HG02884 (cell line): ENCODE measurements around the gene ANKRD24.
"Not testable (repeated sequence)": the region's sequence is repeated elsewhere in the genome, so short reads cannot be mapped to it uniquely, and the experiment has no call there.

Source experiments
- ATAC-seq: cut with Tn5 transposase; IDR thresholded peaks from one replicate; pipeline ENCODE4 v1.9.1; 2021; ENCODE audit warnings: mild to moderate bottlenecking, moderate library complexity; ENCODE audit not compliant: unreplicated experiment

Gene ANKRD24

DNA sequence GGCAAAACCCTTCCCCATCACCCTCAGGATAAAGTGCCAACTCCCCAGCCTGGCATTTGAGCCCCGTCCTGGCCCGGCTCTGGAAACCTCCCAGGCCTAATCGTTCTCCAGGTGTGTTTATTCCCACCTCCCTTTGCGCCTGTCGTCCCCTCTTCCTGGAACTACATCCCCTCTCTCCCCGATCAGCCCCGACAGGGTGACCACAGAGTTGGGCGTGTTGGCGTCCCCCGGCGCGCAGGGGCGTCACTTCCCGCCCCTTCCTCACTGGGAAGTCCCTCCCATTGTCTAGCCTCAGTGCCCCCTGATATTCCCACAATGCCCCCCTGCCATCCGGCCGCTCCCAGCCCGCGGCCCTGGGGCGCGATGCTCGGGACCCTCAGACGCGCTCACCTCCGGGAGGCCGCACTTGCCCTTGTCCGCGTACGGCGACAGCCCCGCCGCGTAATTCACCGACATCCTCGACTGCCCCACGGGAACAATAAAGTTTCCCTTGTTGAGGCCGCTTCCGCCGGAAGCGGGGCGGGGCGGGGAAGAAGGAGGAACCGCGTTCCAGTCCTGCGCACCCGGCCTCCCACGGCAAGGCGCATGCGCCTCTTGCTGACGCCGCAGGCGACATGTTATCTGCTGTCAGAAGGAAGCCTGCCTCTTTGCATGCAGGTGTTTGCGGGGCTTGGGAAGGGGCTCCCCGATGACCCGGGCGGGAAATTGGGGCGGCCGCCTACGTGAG lies at the start of gene ANKRD24, which contains the start of gene SIRT6:
Gene ANKRD24 (plus strand): TSS at position 606 of the 727 bp plus-strand sequence. CDS start 3,737 bp downstream, outside the sequence.
Gene SIRT6 (minus strand): TSS at position 480 of the 727 bp plus-strand sequence. CDS start 24 bp downstream, at position 456.
- ATAC-seq, result peak; percentile 51

DNA sequence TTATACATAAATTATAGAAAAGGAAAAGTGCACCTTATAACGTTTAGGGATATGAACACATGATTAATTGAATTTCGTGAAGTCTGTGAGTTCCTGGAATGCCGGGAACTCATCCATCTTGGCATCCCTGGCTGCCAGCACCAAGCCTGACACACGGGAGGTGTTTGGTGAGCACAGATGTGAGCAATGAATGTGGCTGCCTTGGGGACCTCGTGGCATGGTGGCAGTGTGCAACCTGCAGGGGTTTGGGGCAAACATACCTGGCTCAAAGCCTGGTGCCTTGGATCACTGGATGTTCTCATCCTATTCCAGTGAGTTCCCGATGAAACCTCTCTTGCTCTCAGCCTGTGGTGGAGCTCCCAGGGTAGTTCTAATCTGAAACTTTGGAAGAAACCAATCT lies 48.1 kb upstream of the ANKRD24 start:
- no peak for ATAC-seq

DNA sequence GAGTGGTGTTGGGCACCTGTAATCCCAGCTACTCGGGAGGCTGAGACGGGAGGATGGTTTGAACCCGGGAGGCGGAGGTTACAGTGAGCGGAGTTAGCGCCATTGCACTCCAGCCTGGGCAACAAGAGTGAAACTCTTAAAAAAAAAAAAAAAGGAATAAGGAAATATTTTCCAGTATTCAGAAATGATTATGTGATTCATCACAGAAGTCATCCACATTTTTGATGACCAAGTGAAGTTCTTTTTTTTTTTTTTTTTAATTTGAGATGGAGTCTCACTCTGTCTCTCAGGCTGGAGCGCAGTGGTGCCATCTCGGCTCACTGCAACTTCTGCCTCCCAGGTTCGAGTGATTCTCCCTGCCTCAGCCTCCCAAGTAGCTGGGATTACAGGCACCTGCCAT lies 47.1 kb upstream of the ANKRD24 start:
- not testable (repeated sequence) for ATAC-seq

DNA sequence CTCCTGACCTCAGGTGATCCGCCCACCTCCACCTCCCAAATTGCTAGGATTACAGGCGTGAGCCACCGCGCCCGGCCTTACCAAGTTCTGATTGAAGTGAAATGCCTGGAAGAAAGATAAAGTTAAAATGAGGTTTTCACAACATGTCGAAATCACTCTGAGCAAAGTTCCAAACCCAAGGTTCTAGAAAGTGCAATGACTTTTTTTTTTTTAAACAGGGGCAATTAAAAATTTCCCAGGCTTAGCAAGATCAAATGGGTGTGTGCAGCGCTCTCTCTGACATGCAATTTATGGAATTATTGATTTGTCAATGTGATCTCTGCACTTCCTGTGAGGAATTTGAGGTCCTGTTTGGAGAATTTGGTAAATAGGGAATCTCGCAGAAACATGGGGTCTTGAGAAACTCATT lies 45.8 kb upstream of the ANKRD24 start:
- no peak for ATAC-seq

DNA sequence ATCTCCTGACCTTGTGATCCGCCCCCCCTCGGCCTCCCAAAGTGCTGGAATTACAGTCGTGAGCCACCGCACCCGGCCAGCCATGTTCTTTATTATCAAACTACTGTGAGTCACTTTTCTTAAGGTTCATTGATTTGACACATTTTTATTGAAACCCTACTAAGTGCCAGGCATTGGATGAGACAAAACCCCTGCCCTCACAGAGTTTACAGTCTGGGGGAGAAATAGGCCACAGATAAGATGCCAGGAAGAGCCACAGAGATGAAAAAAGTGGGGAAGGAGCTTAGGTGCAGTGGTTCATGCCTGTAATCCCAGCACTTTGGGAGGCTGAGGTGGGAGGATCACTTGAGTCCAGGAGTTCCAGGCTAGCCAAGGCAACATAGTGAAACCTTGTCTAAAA lies 44.0 kb upstream of the ANKRD24 start:
- no peak for ATAC-seq

DNA sequence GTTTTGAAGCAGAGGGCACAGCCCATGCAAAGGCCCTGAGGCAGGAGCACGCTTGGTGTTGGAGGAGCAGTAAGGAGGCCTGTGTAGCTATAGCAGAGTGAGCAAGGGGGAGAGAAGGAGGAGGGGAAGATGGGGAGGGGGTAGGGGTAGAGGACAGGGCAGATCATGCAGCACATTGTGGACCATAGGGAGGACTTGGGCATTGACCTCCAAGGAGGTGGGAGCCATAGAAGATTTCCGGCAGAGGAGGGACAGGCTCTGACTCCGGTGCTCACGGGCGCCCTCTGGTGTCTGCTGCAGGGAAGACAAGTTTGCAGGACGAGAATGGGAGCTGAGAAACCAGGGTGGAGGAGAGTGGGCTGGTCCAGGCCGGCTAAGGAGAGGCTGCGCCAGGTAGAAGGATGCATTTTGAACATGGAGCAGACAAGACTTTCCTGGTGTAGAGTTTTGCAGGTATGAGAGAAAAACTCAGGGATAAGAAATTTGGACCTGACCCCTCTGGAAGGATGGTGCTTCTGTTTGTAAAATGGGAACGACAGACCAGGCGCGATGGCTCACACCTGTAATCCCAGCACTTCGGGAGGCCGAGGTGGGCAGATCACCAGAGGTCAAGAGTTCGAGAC lies 42.8 kb upstream of the ANKRD24 start:
- no peak for ATAC-seq

DNA sequence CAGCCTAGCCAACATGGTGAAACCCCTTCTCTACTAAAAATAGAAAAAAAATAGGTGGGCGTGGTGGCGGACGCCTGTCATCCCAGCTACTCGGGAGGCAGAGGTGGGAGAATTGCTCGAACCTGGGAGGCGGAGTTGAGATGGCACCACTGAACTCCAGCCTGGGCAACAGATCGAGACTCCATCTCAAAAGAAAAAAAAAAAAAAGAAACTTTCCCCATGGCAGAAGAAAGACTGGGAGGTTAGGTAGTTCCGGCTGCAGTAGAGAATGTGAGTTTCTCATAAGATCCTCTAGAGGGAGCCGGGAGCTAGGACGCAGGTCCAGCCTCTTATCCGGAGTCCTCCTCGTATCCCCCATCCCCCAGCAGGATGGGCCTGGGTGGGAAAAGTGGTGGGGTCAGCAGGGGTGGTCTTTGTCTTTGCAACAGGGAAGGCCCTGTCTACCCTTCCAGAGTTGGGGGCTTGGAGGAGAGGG lies 42.2 kb upstream of the ANKRD24 start:
- ATAC-seq, result no peak

DNA sequence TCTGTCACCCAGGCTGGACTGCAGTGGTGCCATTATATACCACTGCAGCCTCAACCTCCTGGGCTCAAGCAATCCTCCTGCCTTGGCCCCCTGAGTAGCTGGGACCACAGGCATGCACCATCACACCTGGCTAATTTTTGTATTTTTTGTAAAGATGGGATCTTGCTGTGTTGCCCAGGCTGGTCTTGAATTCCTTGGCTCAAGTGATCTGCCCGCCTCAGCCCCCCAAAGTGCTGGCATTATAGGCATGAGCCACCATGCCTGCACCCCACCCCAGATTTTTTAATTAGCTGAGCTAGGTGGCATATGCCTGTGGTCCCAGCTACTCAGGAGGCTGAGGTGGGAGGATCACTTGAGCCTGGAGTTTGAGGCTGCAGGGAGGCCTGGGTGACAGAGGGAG lies 39.6 kb upstream of the ANKRD24 start:
- not testable (repeated sequence) for ATAC-seq

DNA sequence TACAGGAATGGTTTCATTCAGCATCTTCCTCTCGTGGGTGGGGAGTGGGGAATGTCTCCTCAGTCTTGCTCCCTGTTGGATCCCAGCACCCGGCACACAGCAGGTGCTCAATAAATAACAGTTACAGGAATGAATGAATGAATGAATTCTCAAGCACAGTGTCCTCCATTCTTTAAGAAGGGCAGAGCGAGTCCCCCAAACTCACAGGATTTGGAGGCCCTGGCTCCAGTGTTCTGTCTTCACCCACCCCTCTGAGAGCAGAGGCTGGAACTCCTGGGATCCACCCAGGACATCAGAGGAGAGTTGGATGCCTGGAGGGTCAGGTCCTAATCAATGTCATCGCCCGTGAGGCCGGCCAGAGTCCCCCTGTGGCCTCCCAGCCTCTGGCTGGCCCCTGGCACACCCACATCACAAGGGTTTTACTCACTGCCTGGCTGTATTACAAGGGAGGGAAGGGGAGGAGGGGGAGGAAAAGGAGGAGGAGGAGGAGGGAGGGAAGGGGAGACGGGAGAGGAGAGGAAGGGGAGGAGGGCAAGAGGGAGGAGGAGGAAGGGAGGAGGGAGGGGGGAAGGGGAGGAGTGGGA lies 37.7 kb upstream of the ANKRD24 start:
- no peak for ATAC-seq

DNA sequence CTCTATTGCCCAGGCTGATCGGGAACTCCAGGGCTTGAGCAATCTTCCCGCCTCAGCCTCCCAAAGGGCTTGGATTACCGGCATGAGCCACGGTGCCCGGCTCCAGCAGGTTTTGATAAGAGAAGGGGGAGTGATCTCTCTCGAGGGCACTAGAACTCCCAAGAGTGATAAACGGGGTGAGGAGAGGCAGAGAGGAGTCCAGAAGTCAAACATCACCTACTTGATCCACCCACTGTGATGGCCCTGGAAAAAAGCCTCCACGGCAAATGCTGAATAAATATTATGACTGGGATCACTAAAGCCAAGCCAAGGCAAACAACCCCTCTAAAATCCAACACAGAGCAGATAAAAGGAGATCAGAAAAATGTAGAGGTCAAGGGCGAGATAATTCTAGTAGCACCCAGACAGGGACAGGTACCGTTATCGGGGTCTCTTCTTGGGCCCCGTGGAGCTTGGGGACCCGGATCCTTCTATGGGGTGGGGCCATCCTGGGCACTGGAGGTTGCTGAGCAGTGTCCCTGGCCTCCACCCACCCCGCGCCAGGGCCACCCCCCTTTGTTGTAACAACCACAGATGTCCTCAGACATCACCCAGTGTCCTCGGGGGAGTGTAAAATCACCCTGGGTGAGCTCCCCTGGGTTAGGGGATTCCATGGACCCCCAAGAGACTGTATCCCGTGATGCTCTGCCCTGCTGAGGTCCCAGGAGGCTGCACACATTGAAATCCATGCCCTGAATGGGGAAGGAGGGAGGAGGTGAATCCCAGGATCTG lies 32.8 kb upstream of the ANKRD24 start:
- ATAC-seq, result no peak

DNA sequence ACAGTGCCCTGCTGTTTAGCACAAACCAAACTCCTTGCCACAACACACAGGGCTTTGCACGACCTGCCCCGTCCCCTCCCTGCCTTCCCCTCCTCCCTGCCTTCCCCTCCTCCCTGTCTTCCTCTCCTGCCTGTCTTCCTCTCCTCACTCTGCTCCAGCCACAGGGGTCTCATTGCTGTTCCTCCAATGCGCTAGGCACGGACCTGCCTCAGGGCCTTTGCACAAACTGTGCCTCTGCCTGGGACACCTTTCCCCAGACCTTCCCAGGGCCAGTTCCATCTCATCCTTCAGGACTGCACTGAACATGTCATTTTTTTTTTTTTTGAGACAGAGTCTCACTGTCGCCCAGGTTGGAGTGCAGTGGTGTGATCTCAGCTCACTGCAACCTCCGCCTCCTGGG lies 30.9 kb upstream of the ANKRD24 start:
- no peak for ATAC-seq

DNA sequence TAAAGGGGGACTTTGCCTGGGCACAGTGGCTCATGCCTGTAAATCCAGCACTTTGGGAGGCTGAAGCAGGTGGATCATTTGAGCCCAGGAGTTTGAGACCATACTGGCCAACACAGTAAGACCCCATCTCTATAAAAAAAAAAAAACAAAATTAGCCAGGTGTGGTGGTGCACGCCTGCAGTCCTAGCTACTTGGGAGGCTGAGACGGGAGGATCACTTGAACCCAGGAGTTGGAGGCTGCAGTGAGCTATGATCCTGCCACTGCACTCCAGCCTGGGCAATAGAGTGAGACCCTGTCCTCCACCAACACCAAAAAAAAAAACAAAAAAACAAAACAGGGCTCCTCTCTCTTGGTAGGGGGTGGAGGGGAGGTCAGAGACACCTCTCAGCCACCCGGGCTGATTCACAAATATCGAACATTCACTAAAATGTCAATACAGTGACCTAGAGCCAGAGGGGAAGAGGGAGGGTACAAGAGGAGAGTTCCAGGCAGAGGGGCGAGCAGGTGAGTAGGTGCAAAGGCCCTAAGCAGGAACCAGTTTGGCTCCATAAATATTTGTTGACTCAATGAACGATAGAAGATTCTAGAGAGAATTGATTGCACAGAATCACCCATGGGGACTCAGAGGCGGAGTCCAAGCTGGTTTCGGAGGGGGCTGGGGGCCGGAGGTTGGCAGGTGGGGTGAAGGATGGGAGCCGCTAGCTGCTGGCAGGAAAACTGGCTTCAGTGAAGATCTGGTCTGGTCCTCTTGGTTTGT lies 30.1 kb upstream of the ANKRD24 start:
- no peak for ATAC-seq

DNA sequence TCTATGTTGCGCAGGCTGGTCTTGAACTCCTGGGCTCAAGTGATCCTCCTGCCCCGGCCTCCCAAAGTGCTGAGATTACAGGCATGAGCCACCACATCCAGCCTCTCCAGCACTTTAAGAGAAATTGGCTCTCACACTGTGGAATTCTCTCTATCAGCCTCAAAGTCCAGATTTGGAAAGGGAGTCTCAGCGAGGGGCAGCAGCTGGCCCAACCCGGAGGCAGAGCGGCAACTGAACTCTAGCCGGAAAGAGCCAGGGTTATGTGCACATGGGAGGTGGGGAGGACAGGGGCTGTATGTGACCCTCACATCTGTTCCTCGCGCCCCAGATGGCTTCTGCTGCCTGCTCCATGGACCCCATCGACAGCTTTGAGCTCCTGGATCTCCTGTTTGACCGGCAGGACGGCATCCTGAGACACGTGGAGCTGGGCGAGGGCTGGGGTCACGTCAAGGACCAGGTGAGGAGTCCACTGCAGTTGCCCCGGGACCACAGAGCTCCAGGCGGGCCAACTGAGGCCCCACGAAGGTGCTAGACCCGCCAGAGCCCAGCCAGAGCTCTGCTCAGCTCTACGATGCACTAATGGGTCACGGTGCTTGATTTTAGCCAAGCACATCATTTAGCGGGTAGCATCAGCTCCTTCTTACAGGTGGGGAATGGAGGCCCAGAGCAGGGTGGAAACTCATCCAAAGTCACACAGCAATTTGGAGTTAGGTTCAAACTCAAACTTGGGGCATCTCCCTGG lies 27.7 kb upstream of the ANKRD24 start:
- no peak for ATAC-seq

DNA sequence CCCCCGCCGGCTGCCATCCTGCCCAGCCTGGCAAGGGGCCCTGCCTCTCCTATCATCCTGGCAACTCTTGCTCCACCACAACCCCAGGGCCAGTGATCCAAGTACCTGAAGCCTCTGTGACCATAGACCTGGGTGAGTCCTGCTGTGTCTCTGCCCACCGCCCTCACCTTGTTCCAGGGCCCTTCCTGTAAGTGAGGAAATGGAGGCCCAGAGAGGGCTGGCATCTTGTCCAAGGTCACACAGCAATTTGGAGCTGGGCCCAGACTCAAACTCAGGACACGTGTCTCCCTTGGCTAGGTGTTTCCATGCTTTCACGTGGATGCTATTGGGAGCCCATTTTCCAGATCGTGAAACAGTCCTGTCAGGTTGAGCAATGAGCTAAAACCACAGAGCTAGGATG lies 25.3 kb upstream of the ANKRD24 start:
- ATAC-seq, result no peak

DNA sequence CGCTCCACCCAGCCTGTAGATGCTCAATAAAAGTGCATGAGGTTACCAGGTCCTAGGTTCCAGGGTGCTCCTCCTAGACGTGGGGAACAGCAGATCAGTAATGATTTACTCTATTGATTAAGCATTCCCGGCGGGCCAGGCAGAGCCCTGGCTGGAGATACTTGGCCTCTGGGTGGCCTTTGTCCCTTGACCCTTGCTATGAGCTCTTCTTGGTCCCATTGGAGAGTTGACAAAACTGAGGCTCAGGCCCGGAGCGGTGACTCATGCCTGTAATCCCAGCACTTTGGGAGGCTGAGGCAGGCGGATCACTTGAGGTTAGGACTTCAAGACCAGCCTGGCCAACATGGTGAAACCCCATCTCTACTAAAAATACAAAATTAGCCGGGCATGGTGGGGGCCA lies 24.5 kb upstream of the ANKRD24 start:
- not testable (repeated sequence) for ATAC-seq

DNA sequence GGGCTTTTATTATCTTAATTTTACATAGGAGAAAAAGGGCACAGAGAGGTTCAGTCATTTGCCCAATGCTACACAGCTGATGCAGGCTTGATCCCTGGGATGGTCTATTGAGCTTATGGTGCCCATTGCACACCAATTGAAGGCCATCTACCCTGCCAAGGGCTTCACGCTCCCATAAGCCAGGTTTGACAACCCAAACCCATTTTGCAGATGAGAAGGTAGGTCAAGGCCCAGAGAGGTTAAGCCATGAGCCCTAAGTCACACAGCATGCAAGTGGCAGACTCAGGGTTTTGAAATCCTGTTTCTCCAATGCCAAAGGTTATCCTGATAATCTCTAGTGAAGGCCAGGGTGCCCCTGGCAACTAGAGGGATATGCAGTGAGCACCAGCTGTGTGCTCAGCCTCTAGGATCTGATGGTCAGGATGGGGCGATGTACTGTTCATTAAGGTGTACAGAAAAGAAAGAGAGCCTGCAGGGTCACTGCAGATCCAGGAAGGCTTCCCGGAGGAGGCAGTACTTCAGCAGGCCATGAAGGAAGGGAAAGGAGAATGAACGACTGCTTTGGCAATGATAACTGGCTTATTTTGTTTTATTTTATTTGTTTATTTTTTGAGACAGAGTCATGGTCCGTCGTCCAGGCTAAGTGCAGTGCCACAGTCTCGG lies 20.9 kb upstream of the ANKRD24 start:
- no peak for ATAC-seq

DNA sequence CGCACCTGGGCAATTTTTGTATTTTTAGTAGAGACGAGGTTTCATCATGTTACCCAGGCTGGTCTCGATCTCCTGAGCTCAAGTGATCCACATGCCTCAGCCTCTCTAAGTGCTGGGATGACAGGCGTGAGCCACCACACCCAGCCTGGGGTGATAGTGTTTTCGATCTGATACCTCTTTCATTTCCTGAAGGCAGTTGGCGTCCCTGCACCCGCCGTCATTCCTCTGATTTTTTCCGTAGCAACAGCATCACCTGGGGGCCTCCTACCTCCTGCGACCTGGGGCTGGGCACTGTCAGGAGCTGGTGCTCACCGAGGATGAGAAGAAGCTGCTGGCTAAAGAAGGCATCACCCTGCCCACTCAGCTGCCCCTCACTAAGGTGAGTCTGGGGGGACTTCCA lies 18.2 kb upstream of the ANKRD24 start:
- ATAC-seq, result no peak

DNA sequence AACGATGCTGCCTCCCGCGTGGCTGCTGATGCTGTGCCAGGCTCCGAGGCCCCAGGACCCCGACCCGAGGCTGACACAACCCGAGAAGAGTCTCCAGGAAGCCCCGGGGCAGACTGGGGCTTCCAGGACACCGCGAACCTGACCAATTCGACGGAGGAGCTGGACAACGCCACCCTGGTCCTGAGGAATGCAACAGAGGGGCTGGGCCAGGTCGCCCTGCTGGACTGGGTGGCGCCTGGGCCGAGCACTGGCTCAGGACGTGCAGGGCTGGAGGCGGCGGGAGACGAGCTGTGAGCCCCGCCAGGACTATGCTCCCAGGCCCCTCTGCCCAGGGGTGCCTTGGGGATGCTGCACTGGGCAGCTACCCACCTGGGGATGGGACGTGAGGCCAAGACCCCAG lies 10.8 kb upstream of the ANKRD24 start:
- ATAC-seq, result no peak

DNA sequence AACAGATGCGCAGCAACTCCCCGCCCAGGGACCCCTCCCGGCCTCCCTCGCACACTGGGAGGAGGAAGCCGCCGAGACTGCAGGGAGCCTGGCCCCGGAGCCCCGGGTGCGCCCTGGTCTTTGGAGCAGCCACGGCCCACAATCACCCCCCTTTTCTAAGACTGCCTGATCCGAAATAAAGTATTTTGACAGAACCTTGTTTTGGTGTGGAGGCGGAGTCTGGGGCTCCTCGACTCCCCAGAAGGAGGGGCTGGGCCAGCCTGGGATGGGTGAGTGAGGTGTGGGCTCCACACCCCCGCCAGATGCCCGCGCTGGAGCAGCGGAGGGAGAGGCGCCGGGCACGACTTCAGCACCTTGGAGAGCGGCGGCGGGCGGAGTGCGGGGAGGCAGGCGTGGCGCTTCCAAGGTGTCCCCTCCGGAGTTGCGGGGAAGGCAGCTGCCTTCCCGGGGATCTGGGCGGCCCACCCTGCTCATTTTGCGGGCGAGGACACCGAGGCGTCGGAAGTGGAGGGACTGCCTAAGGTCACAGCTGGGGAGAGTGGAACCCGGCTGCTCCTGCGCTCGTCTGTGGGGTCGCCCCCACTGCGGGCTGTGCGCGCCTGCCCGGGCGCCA lies 9.5 kb upstream of the ANKRD24 start:
- ATAC-seq, result no peak
